Measurements from ENCODE around the gene XPR1. TPM values are rescaled to one million over a fixed set of nuclear protein-coding genes. Genes with fewer than 3 reads are reported as not detected.

The XPR1 gene
- total RNA-seq, 4 donors from 2014 or later = 13.4 to 22.1 (median 14.9) TPM

GRCh38 chr1:180802813-180803212, 171.0 kb downstream of the XPR1 start:
- TF ChIP-seq CTCF (IDR thresholded peaks at IDR 0.05) = no peak
- TF ChIP-seq EP300 (IDR thresholded peaks at IDR 0.05) = no peak
- TF ChIP-seq POLR2AphosphoS5 (IDR thresholded peaks at IDR 0.05) = no peak
- no peak for TF ChIP-seq POLR2A (IDR thresholded peaks at IDR 0.05)
- DNase-seq (ENCODE audit: low spot score in 2 of 2) = no peak
- H3K36me3 ChIP-seq = peaks cover 2% of the 10 kb centered on the region
- no peak overlapping the region for H3K4me3 ChIP-seq
- no peaks in the 10 kb centered on the region for H3K9me3 ChIP-seq
- 98% methylated on average over 2 of the region's 2 CpGs for WGBS
- no peaks in the 10 kb centered on the region for H3K4me1 ChIP-seq
- no peaks in the 10 kb centered on the region for H3K27me3 ChIP-seq
- H3K27ac ChIP-seq = no peak overlapping the region

GRCh38 chr1:180805316-180805715, 173.5 kb downstream of the XPR1 start:
- H3K27ac ChIP-seq = no peak overlapping the region
- TF ChIP-seq CTCF (IDR thresholded peaks at IDR 0.05) (no peak), POLR2AphosphoS5 (IDR thresholded peaks at IDR 0.05) (no peak), EP300 (IDR thresholded peaks at IDR 0.05) (no peak), POLR2A (IDR thresholded peaks at IDR 0.05) (no peak)
- no peak for DNase-seq (ENCODE audit: low spot score in 2 of 2)

GRCh38 chr1:180811298-180811697, 179.5 kb downstream of the XPR1 start:
- Histone ChIP-seq H3K4me1 (no peaks in the 10 kb centered on the region), H3K9me3 (no peaks in the 10 kb centered on the region), H3K4me3 (no peak overlapping the region), H3K36me3 (peaks cover 19% of the 10 kb centered on the region), H3K27me3 (no peaks in the 10 kb centered on the region), H3K27ac (no peak overlapping the region)
- WGBS = 95% methylated on average over 2 of the region's 2 CpGs
- TF ChIP-seq CTCF (IDR thresholded peaks at IDR 0.05) (no peak), POLR2A (IDR thresholded peaks at IDR 0.05) (no peak), POLR2AphosphoS5 (IDR thresholded peaks at IDR 0.05) (no peak), EP300 (IDR thresholded peaks at IDR 0.05) (no peak)
- no peak for DNase-seq (ENCODE audit: low spot score in 2 of 2)

More at GRCh38 chr1:180805316-180805715, 173.5 kb downstream of the XPR1 start:
- Histone ChIP-seq H3K36me3 (peaks cover 4% of the 10 kb centered on the region), H3K4me1 (no peaks in the 10 kb centered on the region), H3K9me3 (no peaks in the 10 kb centered on the region), H3K4me3 (no peak overlapping the region), H3K27me3 (no peaks in the 10 kb centered on the region)

GRCh38 chr1:180811886-180812285, 180.1 kb downstream of the XPR1 start:
- no peak for DNase-seq (ENCODE audit: low spot score in 2 of 2)
- Histone ChIP-seq H3K4me3 (no peak overlapping the region), H3K27me3 (no peaks in the 10 kb centered on the region), H3K9me3 (no peaks in the 10 kb centered on the region), H3K27ac (no peak overlapping the region), H3K4me1 (no peaks in the 10 kb centered on the region), H3K36me3 (peaks cover 19% of the 10 kb centered on the region)
- TF ChIP-seq EP300 (IDR thresholded peaks at IDR 0.05) (no peak), POLR2A (IDR thresholded peaks at IDR 0.05) (no peak), POLR2AphosphoS5 (IDR thresholded peaks at IDR 0.05) (no peak), CTCF (IDR thresholded peaks at IDR 0.05) (no peak)

GRCh38 chr1:180814258-180814657, 182.4 kb downstream of the XPR1 start:
- Histone ChIP-seq H3K4me1 (no peaks in the 10 kb centered on the region), H3K4me3 (no peak overlapping the region), H3K36me3 (peaks cover 14% of the 10 kb centered on the region), H3K27ac (no peak overlapping the region), H3K9me3 (no peaks in the 10 kb centered on the region), H3K27me3 (no peaks in the 10 kb centered on the region)
- DNase-seq (ENCODE audit: low spot score in 2 of 2) = no peak
- TF ChIP-seq POLR2AphosphoS5 (IDR thresholded peaks at IDR 0.05) (no peak), EP300 (IDR thresholded peaks at IDR 0.05) (no peak), CTCF (IDR thresholded peaks at IDR 0.05) (no peak), POLR2A (IDR thresholded peaks at IDR 0.05) (no peak)
